ENCODE measurements around the gene BTNL9.
A peak's percentile ranks its signal among the peaks of the same experiment; 100 is the strongest.
"Not testable (repeated sequence)": the region's sequence is repeated elsewhere in the genome, so short reads cannot be mapped to it uniquely, and the experiment has no call there.

The BTNL9 gene

GRCh38 chr5:181043285-181044092 lies 3.4 kb downstream of the BTNL9 start:
- DNase-seq: no peak

- DNase-seq: no peak
These were observed 4.1 kb downstream of the BTNL9 start for GRCh38 chr5:181044093-181044599.

GRCh38 chr5:181044662-181045305 lies 4.7 kb downstream of the BTNL9 start:
- no peak for DNase-seq

- no peak for DNase-seq
These were observed 5.2 kb downstream of the BTNL9 start for GRCh38 chr5:181045316-181045715.

DNA sequence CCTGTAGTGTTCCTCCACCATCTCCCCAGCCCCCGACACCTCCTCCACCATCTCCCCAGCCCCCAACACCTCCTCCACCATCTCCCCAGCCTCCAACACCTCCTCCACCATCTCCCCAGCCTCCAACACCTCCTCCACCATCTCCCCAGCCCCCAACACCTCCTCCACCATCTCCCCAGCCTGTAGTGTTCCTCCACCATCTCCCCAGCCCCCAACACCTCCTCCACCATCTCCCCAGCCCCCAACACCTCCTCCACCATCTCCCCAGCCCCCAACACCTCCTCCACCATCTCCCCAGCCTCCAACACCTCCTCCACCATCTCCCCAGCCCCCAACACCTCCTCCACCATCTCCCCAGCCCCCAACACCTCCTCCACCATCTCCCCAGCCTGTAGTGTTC lies 5.8 kb downstream of the BTNL9 start:
- DNase-seq: not testable (repeated sequence)

- DNase-seq: no peak
These were observed 7.2 kb downstream of the BTNL9 start for GRCh38 chr5:181047288-181047687.

- no peak for DNase-seq
These were observed 7.9 kb downstream of the BTNL9 start for GRCh38 chr5:181047921-181048320.

GRCh38 chr5:181050016-181050415 lies 9.9 kb downstream of the BTNL9 start:
- no peak for DNase-seq

- no peak for DNase-seq
These were observed 12.0 kb downstream of the BTNL9 start for GRCh38 chr5:181051841-181052671.

DNA sequence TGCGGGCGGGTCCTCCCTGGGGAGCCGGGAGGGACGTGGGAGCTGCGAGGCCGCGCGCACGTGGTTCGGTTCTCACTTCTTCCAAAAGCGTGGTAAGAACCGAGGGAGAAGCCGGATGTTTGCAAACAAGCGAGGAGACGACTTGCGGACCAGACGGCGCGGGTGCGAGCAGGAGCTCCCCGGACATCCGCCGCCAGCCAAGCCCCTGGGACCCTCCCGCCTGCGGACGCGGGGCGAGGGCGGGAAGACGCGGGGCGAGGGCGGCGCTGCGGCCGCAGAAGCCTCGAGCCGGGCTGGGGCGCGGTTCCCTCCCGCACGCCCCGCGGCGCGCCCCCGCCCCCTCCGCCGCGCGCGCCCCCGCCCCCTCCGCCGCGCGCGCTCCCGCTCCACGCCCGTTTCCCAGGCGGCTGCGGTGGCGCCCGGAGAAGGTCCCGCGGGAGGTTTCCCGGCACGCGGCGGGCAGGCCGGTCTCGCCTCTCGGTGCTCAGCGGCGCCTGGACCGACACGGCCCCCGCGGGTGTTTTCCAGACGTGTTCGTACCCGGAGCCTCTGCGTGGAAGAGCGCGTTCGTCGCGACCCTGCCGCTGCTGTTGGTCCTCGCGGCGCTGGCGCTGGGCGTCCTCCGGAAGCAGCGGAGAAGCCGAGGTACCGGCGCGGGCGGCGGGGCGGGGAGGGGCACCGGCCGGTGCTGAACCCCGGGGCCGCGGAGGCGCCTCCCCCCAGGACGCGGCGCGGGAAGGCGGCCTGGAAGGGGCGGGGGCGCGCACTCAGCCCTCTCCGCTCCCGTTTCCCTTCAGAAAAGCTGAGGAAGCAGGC lies 12.8 kb downstream of the BTNL9 start:
- DNase-seq: peak; percentile 11

GRCh38 chr5:181053488-181054121 lies 13.5 kb downstream of the BTNL9 start:
- DNase-seq: peak; percentile 2

DNA sequence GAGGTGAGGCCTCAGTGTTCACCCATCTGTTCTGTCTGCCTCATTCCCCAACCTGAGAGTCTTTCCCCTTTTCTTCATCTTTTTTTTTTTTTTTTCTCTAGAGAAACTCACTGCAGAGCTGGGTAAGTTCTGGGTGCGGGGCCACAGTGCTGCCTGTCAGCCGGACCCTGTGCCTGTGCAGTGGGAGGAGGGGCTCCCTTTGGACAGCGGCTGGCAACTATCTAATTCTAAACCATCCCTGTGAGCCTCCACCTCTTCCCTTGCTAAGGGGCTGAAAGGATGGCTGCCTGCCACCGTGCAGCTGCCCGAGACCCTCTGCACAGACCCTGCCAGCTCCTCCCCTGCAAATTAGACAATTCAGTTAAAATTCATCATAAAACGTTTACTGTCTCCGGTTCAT lies 14.1 kb downstream of the BTNL9 start:
- no peak for DNase-seq

- no peak for DNase-seq
These were observed 14.9 kb downstream of the BTNL9 start for GRCh38 chr5:181054871-181055459.

DNA sequence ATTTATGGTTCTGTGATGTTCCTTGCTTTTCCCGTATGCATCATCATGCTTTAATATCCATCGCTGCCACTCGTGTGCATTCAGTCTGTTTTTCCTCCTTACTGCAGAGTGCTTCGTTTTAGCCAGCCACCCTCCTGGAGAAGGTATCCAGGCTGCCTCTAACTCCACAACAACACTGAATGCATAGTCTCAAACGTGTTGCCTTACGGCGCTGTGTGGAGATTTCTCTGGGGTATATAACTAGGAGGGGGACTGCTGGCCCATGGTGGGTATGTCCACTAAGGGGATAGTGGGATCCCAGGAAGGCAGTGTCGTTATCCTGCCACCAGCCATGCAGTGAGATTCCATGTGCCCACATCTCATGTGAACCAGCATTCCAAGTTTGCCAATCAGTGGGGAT lies 16.4 kb downstream of the BTNL9 start:
- DNase-seq: no peak

DNA sequence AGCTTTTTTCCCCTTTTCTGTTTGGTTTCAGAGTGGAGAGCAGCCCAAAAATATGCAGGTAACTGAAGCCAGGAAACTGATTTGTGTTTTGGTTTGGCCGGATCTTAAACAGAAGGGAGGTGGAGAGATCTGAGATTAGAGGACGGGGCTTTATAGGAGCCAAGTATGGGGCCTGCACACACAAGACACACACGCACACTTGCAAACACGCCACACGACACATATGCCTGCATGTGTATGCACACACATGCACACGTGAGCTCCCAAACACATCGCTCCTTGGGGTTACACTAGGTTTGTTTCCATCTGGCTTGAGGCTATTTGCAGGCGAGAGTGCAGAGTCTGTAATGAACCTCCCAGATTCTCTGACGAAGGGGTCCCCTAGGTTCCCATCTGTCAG lies 18.3 kb downstream of the BTNL9 start:
- DNase-seq: no peak

DNA sequence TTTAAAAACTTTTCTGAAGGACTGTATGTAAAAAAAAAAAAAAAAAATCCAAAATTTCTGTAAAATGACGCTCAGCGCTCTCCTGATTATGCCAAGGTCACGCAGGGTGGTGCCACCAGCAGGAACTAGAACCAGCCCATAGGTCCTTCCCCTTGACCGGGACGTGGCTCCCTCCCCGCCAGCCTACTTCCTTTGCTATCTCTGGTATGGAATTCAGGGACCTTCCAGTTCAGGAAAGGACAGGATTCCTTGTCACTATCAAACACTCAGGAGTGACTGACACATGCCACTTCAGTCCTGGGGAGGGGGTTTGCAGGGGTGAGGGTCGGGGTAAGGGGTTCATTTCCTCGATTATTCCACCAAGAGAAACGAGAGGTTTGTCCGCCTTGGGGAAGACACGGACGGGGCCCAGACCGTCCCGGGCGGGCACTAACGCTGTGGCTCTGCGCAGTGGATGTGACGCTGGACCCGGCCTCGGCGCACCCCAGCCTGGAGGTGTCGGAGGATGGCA lies 18.8 kb downstream of the BTNL9 start:
- DNase-seq: no peak

DNA sequence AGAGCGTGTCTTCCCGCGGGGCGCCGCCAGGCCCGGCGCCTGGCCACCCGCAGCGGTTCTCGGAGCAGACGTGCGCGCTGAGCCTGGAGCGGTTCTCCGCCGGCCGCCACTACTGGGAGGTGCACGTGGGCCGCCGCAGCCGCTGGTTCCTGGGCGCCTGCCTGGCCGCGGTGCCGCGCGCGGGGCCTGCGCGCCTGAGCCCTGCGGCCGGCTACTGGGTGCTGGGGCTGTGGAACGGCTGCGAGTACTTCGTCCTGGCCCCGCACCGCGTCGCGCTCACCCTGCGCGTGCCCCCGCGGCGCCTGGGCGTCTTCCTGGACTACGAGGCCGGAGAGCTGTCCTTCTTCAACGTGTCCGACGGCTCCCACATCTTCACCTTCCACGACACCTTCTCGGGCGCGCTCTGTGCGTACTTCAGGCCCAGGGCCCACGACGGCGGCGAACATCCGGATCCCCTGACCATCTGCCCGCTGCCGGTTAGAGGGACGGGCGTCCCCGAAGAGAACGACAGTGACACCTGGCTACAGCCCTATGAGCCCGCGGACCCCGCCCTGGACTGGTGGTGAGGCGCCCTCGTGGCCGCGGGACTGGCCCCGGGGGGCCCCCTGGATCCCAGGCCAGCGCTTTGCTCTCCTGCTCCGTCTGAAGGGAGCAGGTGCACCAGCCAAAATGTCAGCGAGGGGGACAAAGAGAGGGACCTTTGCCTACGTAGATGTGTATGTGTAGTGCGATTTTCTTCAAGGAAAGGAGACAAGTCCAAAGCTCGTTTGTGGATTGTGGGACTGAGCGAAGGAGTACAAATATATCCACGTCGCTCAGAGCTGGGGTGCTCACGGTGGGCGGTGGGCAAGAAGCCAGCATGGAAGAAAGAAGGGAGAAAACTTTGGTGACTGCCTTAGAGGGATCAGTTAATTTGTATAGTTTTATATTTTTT lies 19.5 kb downstream of the BTNL9 start:
- DNase-seq: no peak

DNA sequence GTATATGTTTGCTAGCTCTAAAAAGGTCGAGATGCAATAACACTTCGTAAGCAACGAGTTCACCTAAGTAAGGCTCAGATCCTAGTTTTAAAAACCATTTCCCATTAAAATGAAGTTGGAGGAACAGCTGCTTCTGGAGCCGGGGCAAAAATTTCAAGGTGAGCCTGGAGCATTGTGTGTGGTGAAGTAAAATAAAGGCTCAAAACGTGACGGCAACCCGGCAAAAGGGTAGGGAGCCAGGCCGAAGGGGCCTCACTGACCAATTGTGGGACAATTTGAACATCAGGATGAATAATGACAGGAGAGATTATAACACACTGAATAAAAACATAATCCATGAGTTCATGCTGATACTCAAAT lies 20.1 kb downstream of the BTNL9 start:
- DNase-seq: no peak

GRCh38 chr5:181060924-181061323 lies 20.9 kb downstream of the BTNL9 start:
- no peak for DNase-seq

- no peak for DNase-seq
These were observed 21.6 kb downstream of the BTNL9 start for GRCh38 chr5:181061645-181062044.

All from stimulated activated CD4-positive, alpha-beta T cell treated with anti-CD3 and anti-CD28 coated beads, Interleukin-12 subunit alpha, Interleukin-12 subunit beta, amount 100 ng/mL, for 4 hours (primary cell).